Muscle of leg (tissue), 11 donors: ENCODE results near the gene NAAA. TPM values are rescaled to one million over a fixed set of nuclear protein-coding genes. Genes with fewer than 3 reads are reported as not detected.
"Not testable (repeated sequence)": the region's sequence is repeated elsewhere in the genome, so short reads cannot be mapped to it uniquely, and the experiment has no call there.

ENCODE experiments used
- DNase-seq: peaks from one replicate; pipeline ENCODE4 v3.0.0; 2013
- H3K27ac ChIP-seq: one replicate; pipeline ENCODE4 v1.5.1; 2013; ENCODE audit warnings: mild to moderate bottlenecking, low read length, control low read depth
- H3K27me3 ChIP-seq: one replicate; pipeline ENCODE4 v1.6.1; 2013; ENCODE audit warnings: low read length; ENCODE audit not compliant: control insufficient read depth, insufficient read depth
- H3K36me3 ChIP-seq: one replicate; pipeline ENCODE4 v1.6.1; 2013; ENCODE audit warnings: low read length; ENCODE audit not compliant: control insufficient read depth, insufficient read depth
- H3K4me1 ChIP-seq: one replicate; pipeline ENCODE4 v1.6.1; 2013; ENCODE audit warnings: low read length; ENCODE audit not compliant: control insufficient read depth, insufficient read depth
- H3K4me3 ChIP-seq: one replicate; pipeline ENCODE4 v1.5.1; 2013; ENCODE audit warnings: low read length, control low read depth
- H3K9me3 ChIP-seq: replicated peaks from 2 replicates; pipeline ENCODE4 v1.6.1; 2013; ENCODE audit warnings: low read depth, low read length; ENCODE audit not compliant: control insufficient read depth
- WGBS: methylation state at CpG from one replicate; pipeline ENCODE4 v1.1.5; 2013; ENCODE audit warnings: missing lambda C conversion rate; ENCODE audit not compliant: insufficient coverage; 5-methylcytosine and 5-hydroxymethylcytosine counted together
- polyA plus RNA-seq, 8 donors: library from polyadenylated mRNA; unstranded; fragments of 120-200 nt; gene quantifications; one replicate each; pipeline versions ENCODE4 v1.2.1 to v1.2.3, GENCODE V29; 2013; ENCODE audit warnings: inconsistent platforms in 1 of 8, low replicate concordance in 1 of 8; ENCODE audit not compliant: insufficient read length in 8 of 8, insufficient read depth in 1 of 8
- total RNA-seq: library from RNA; stranded (reverse); fragments of 120-200 nt; gene quantifications from one replicate; pipeline ENCODE4 v1.2.4, GENCODE V29; 2013

NAAA gene
- total and polyA plus RNA-seq, 9 donors: 7.4 to 21.6 (median 11.9) TPM

DNA sequence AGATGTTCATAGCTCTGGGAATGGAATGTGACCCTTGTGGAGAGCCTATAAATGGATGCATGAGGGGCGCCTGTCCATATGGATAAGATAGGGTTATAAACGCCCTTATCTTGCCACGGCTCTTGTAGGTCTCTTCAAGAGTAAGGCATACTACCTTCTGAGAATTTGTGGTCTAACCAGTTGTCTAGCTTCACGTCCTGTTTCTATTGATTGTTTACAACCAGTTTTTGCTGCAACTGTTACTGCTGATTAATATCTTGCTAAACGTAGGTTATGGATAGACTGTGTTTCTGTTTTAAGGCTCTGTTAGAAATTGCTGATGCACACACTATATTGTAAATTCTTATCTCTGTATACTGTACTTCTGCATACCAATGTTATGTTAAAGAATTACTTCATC is 14.0 kb upstream of the NAAA start:
- H3K36me3 ChIP-seq: peaks cover 50% of the 10 kb centered on the region
- not testable (repeated sequence) for H3K27me3 ChIP-seq, DNase-seq, H3K4me3 ChIP-seq, H3K9me3 ChIP-seq, H3K4me1 ChIP-seq, H3K27ac ChIP-seq
- WGBS: 80% methylated on average over 3 of the region's 5 CpGs

GRCh38 chr4:75953509-75953908 is 12.7 kb upstream of the NAAA start:
- no peak for DNase-seq
- no peaks in the 10 kb centered on the region for H3K27me3 ChIP-seq
- peaks cover 45% of the 10 kb centered on the region for H3K36me3 ChIP-seq
- H3K27ac ChIP-seq: no peak overlapping the region
- WGBS: 80% methylated on average over 1 of the region's 2 CpGs
- H3K4me1 ChIP-seq: no peaks in the 10 kb centered on the region
- H3K9me3 ChIP-seq: no peaks in the 10 kb centered on the region
- no peak overlapping the region for H3K4me3 ChIP-seq

- peaks cover 26% of the 10 kb centered on the region for H3K36me3 ChIP-seq
- DNase-seq: no peak
- WGBS: no CpG with 5 or more reads among the region's 3 CpGs
Measured at GRCh38 chr4:75950213-75950815, 9.5 kb upstream of the NAAA start.

DNA sequence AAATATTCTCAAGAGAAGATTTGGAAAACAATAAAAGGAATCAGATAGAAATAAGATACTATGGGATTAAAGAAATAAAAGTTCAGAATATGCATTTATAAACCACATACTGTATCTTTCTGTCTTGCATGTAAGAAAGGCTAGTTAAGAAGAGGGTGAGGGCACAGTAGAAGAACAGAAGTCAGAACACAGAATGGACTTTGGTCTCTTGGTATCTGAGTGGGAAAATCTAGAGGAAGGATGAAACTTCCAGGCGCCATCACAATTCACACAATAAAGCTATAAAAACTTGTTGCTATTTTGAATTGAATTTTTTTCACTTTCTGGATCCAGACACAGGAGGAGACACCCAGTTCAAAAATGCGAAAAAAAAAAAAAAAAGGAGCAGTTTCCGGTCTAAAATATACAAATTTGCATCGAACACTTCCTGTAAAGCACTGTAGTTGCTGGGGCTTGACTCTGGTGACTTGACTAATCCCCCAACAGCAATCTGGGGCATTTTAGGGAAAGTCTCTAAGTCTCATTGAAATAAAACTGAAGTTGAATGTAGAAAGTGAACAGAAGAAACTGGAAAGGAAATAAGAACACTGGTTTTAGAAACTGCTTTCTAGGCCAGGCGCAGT is 8.1 kb upstream of the NAAA start:
- H3K9me3 ChIP-seq: no peaks in the 10 kb centered on the region
- no peaks in the 10 kb centered on the region for H3K27me3 ChIP-seq
- no peaks in the 10 kb centered on the region for H3K4me1 ChIP-seq
- H3K4me3 ChIP-seq: no peak overlapping the region
- no peak for DNase-seq
- no peak overlapping the region for H3K27ac ChIP-seq
- H3K36me3 ChIP-seq: peaks cover 24% of the 10 kb centered on the region
- WGBS: 100% methylated on average over 2 of the region's 5 CpGs

More at GRCh38 chr4:75950213-75950815, 9.5 kb upstream of the NAAA start:
- no peaks in the 10 kb centered on the region for H3K9me3 ChIP-seq
- H3K4me1 ChIP-seq: no peaks in the 10 kb centered on the region
- no peak overlapping the region for H3K4me3 ChIP-seq
- H3K27me3 ChIP-seq: no peaks in the 10 kb centered on the region
- no peak overlapping the region for H3K27ac ChIP-seq

- Histone ChIP-seq H3K27ac (peak overlapping the region; percentile 71), H3K27me3 (no peaks in the 10 kb centered on the region), H3K36me3 (peaks cover 2% of the 10 kb centered on the region), H3K4me1 (peaks cover 2% of the 10 kb centered on the region), H3K9me3 (no peaks in the 10 kb centered on the region), H3K4me3 (peak overlapping the region; percentile 81)
- WGBS: under 1% methylated on average over 64 of the region's 67 CpGs
- DNase-seq: peak; percentile 65
Measured at GRCh38 chr4:75939890-75940691, 722 bp downstream of the NAAA start.

DNA sequence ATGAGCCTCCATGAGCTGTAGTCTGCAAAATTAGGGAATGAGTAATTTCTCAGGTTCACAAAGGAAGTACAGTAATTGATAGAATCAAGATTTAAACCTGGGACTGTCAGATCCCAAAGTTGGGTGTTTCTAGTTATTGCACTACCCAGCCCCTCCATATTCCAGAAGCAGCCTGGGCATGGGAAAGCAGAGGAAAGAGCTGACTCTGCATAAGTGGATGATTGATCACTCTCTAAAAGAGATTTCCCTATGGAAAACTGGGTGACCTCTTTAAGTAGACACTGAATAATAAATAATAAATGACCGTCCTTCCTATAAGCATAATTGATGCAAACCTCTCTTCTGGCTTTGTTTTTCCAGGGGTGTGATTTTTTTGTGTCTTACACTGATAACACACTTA is 5.2 kb downstream of the NAAA start:
- Histone ChIP-seq H3K9me3 (no peaks in the 10 kb centered on the region), H3K36me3 (peaks cover 6% of the 10 kb centered on the region), H3K4me1 (no peaks in the 10 kb centered on the region), H3K27ac (no peak overlapping the region), H3K4me3 (no peak overlapping the region), H3K27me3 (no peaks in the 10 kb centered on the region)
- WGBS: no CpG with 5 or more reads among the region's 1 CpG
- DNase-seq: no peak

- WGBS: no CpG with 5 or more reads among the region's 3 CpGs
- Histone ChIP-seq H3K36me3 (peaks cover 9% of the 10 kb centered on the region), H3K4me3 (no peak overlapping the region), H3K27me3 (no peaks in the 10 kb centered on the region), H3K9me3 (no peaks in the 10 kb centered on the region), H3K27ac (no peak overlapping the region), H3K4me1 (no peaks in the 10 kb centered on the region)
- no peak for DNase-seq
Measured at GRCh38 chr4:75930152-75930551, 10.7 kb downstream of the NAAA start.

DNA sequence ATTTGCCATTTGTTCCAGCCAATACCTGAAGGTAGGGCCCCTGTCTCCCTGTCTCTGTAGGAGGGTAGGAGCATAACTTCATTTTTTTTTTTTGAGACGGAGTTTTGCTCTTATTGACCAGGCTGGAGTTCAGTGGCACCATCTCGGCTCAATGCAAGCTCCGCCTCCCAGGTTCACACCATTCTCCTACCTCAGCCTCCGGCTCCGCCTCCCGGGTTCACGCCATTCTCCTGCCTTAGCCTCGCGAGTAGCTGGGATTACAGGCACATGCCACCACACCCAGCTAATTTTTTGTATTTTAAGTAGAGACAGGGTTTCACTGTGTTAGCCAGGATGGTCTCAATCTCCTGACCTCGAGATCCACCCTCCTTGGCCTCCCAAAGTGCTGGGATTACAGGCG is 15.9 kb downstream of the NAAA start:
- not testable (repeated sequence) for H3K4me3 ChIP-seq, H3K4me1 ChIP-seq, H3K27me3 ChIP-seq, H3K27ac ChIP-seq, DNase-seq, H3K9me3 ChIP-seq
- peaks cover 12% of the 10 kb centered on the region for H3K36me3 ChIP-seq
- 89% methylated on average over 7 of the region's 11 CpGs for WGBS

DNA sequence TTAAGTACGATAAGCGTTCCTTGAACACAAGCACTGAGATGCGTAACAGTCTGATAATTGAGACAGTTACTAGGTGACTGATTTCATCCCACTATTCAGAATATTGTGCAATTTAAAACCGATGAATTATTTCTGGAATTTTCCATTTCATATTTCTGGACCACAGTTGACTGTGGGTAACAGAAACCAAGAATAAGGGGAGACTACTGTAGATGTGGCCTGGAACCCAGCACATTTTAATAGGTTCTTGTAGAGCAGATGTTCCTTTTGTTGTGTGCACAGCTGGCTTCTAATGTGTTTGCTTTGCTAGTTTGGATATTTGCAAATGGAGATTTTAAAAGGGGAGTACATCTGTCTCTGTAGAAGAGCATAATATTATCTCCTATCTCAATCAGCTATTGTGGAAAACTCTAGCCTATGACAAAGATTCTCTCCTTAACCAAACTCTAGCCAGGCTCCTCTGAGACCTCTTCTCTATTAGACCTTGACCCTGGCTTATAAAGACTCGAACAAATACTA is 16.4 kb downstream of the NAAA start:
- DNase-seq: no peak
- Histone ChIP-seq H3K36me3 (peaks cover 14% of the 10 kb centered on the region), H3K4me1 (peaks cover 9% of the 10 kb centered on the region), H3K27ac (no peak overlapping the region), H3K27me3 (no peaks in the 10 kb centered on the region), H3K4me3 (no peak overlapping the region), H3K9me3 (no peaks in the 10 kb centered on the region)
- 50% methylated on average over 1 of the region's 5 CpGs for WGBS

DNA sequence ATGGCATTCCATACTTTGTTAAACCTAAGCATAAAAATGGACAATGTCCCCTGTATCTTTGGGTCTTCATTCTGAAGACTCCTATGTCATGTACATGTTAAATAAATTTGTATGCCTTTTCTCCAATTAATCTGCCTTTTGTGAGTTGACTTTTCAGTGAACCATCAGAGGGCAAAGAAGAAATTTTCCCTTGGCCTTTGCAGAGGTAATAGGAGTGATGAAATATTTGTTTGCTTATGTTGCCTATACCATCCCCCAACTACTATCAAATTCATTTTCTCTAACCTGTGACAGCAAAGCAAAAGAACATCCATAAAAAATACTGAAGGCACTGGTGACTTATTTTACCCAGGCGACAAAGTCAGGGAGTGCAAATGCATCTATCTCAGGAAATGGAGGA is 18.2 kb downstream of the NAAA start:
- no peaks in the 10 kb centered on the region for H3K9me3 ChIP-seq
- no peaks in the 10 kb centered on the region for H3K27me3 ChIP-seq
- H3K4me1 ChIP-seq: peaks cover 9% of the 10 kb centered on the region
- no peak overlapping the region for H3K4me3 ChIP-seq
- WGBS: no CpG with 5 or more reads among the region's 1 CpG
- no peak for DNase-seq
- H3K36me3 ChIP-seq: peaks cover 17% of the 10 kb centered on the region
- no peak overlapping the region for H3K27ac ChIP-seq
